HepG2 (cell line): ENCODE measurements around the gene MARK2. TPM values are rescaled to one million over a fixed set of nuclear protein-coding genes. Genes with fewer than 3 reads are reported as not detected.

ENCODE experiments used
- CAMTA2 ChIP-seq: sonication (generic); formaldehyde crosslinking; IDR thresholded peaks from 2 replicates; pipeline ENCODE4 v1.4.0; 2020; ENCODE audit warnings: mild to moderate bottlenecking, missing genetic modification reagents, borderline replicate concordance
- GATAD2A ChIP-seq: IDR thresholded peaks from 2 replicates; pipeline ENCODE4 v1.6.1; 2016
- GLMP ChIP-seq: sonication (generic); formaldehyde crosslinking; IDR thresholded peaks from 2 replicates; pipeline ENCODE4 v1.9.0; 2021; ENCODE audit warnings: missing genetic modification reagents, mild to moderate bottlenecking, borderline replicate concordance
- HBP1 ChIP-seq: IDR thresholded peaks from 2 replicates; pipeline ENCODE4 v1.6.1; 2016; ENCODE audit warnings: low read depth, control low read depth
- HNRNPK ChIP-seq: fragments of 200-400 bp; formaldehyde crosslinking; IDR thresholded peaks from 2 replicates; pipeline ENCODE4 v1.6.1; 2018; ENCODE audit warnings: low read length, low read depth, moderate library complexity, mild to moderate bottlenecking; ENCODE audit not compliant: poor library complexity, severe bottlenecking
- NONO ChIP-seq, 2 experiments: fragments of 450-650 bp in 1 of 2; sonication (generic) in 1 of 2; formaldehyde crosslinking in 1 of 2; IDR thresholded peaks in 1 of 2; conservative IDR thresholded peaks in 1 of 2; 2 replicates each; pipeline versions ENCODE4 v1.6.1 to v1.8.0; 2017 to 2022; ENCODE audit warnings: mild to moderate bottlenecking in 1 of 2, missing genetic modification reagents in 1 of 2, moderate library complexity in 1 of 2
- POLR2G ChIP-seq: fragments of 200-400 bp; formaldehyde crosslinking; IDR thresholded peaks from 2 replicates; pipeline ENCODE4 v1.6.1; 2018; ENCODE audit warnings: mild to moderate bottlenecking, low read depth, low read length, moderate library complexity
- SAP130 ChIP-seq: IDR thresholded peaks from 2 replicates; pipeline ENCODE4 v1.6.1; 2016; ENCODE audit warnings: low read depth
- ZMYM4 ChIP-seq: sonication (generic); formaldehyde crosslinking; IDR thresholded peaks from 2 replicates; pipeline ENCODE4 v1.8.1; 2023; ENCODE audit warnings: mild to moderate bottlenecking, missing genetic modification reagents
- ZNF674 ChIP-seq: sonication (generic); formaldehyde crosslinking; IDR thresholded peaks from 2 replicates; pipeline ENCODE4 v1.5.0; 2020; ENCODE audit warnings: low read depth, mild to moderate bottlenecking, missing genetic modification reagents
- ZNF768 ChIP-seq: sonication (generic); formaldehyde crosslinking; IDR thresholded peaks from 2 replicates; pipeline ENCODE4 v1.4.0; 2020; ENCODE audit warnings: missing genetic modification reagents
- polyA plus RNA-seq, 8 experiments: library from polyadenylated mRNA; depleted of rRNA in 3 of 8; stranded (reverse) in 7 of 8; unstranded in 1 of 8; fragments of >200 nt; fragmentation: Illumina TruSeq in 4 of 8; extraction: Trizol in 4 of 8; gene quantifications; 2 replicates each; pipeline versions ENCODE4 v1.2.1 to v1.2.3, GENCODE V29; 2011 to 2016; ENCODE audit warnings: low read depth in 4 of 8, missing spikeins in 1 of 8, mixed read lengths in 1 of 8; ENCODE audit not compliant: insufficient read depth in 1 of 8
- total RNA-seq, 5 experiments: library from RNA; depleted of rRNA; stranded (reverse); fragments of >200 nt; fragmentation: Illumina TruSeq; extraction: Trizol; gene quantifications; 2 replicates each; pipeline ENCODE4 v1.2.3, GENCODE V29; 2016; ENCODE audit warnings: low read depth in 1 of 5
- TF ChIP-seq, protein P1 (sequence below): sonication (generic); formaldehyde crosslinking; IDR thresholded peaks from one replicate; pipeline ENCODE4 v1.5.1; 2020; ENCODE audit warnings: mild to moderate bottlenecking, missing genetic modification reagents; ENCODE audit errors: not compliant biosample characterization
- TF ChIP-seq, protein P2 (sequence below): sonication (generic); formaldehyde crosslinking; IDR thresholded peaks from 2 replicates; pipeline ENCODE4 v1.5.0; 2020; ENCODE audit warnings: missing genetic modification reagents
- TF ChIP-seq, protein P3 (sequence below): IDR thresholded peaks from 2 replicates; pipeline ENCODE4 v1.6.1; 2018; ENCODE audit warnings: missing genetic modification reagents, mild to moderate bottlenecking, missing compliant biosample characterization

The MARK2 gene
- total and polyA plus RNA-seq, 2 of the 13 experiments (the other 11 are each of a cell fraction or from before 2014, with no cell fraction given), result 13.5 to 13.9 TPM

GRCh38 chr11:63919267-63920125 lies 80.6 kb downstream of the MARK2 start (continued):
- TF ChIP-seq, protein P1, sequence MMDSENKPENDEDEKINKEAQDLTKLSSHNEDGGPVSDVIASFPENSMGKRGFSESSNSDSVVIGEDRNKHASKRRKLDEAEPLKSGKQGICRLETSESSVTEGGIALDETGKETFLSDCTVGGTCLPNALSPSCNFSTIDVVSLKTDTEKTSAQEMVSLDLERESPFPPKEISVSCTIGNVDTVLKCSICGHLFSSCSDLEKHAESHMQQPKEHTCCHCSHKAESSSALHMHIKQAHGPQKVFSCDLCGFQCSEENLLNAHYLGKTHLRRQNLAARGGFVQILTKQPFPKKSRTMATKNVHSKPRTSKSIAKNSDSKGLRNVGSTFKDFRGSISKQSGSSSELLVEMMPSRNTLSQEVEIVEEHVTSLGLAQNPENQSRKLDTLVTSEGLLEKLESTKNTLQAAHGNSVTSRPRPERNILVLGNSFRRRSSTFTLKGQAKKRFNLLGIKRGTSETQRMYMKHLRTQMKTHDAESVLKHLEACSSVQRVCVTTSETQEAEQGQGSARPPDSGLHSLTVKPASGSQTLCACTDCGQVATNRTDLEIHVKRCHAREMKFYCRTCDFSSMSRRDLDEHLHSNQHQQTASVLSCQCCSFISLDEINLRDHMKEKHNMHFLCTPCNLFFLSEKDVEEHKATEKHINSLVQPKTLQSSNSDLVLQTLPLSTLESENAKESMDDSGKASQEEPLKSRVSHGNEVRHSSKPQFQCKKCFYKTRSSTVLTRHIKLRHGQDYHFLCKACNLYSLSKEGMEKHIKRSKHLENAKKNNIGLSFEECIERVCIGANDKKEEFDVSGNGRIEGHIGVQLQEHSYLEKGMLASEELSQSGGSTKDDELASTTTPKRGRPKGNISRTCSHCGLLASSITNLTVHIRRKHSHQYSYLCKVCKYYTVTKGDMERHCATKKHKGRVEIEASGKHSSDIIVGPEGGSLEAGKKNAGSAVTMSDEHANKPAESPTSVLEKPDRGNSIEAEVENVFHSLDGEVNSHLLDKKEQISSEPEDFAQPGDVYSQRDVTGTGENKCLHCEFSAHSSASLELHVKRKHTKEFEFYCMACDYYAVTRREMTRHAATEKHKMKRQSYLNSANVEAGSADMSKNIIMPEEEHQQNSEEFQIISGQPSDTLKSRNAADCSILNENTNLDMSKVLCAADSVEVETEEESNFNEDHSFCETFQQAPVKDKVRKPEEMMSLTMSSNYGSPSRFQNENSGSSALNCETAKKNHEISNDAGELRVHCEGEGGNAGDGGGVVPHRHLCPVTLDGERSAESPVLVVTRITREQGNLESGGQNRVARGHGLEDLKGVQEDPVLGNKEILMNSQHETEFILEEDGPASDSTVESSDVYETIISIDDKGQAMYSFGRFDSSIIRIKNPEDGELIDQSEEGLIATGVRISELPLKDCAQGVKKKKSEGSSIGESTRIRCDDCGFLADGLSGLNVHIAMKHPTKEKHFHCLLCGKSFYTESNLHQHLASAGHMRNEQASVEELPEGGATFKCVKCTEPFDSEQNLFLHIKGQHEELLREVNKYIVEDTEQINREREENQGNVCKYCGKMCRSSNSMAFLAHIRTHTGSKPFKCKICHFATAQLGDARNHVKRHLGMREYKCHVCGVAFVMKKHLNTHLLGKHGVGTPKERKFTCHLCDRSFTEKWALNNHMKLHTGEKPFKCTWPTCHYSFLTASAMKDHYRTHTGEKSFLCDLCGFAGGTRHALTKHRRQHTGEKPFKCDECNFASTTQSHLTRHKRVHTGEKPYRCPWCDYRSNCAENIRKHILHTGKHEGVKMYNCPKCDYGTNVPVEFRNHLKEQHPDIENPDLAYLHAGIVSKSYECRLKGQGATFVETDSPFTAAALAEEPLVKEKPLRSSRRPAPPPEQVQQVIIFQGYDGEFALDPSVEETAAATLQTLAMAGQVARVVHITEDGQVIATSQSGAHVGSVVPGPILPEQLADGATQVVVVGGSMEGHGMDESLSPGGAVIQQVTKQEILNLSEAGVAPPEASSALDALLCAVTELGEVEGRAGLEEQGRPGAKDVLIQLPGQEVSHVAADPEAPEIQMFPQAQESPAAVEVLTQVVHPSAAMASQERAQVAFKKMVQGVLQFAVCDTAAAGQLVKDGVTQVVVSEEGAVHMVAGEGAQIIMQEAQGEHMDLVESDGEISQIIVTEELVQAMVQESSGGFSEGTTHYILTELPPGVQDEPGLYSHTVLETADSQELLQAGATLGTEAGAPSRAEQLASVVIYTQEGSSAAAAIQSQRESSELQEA, result peak; percentile 87
- TF ChIP-seq ZNF768 (peak; percentile 48; the same call in 1 of the 2 replicates), GATAD2A (0 out of 2 replicates have a peak, but pooled peaks have one; percentile 13), ZMYM4 (CRISPR knock-in tag) (peak; percentile 26; the same call in 1 of the 2 replicates), POLR2G (peak; percentile 69), SAP130 (CRISPR knock-in tag) (peak; percentile 82), CAMTA2 (peak; percentile 49; the same call in 1 of the 2 replicates), GLMP (no peak), HBP1 (CRISPR knock-in tag) (0 out of 2 replicates have a peak, but pooled peaks have one; percentile 45), NONO (IDR thresholded peaks at IDR 0.05) (no peak), NONO (CRISPR knock-in tag; conservative IDR thresholded peaks at IDR 0.05) (peak; percentile 52), ZNF674 (CRISPR knock-in tag) (0 out of 2 replicates have a peak, but pooled peaks have one; percentile 64), HNRNPK (peak; percentile 80)
- TF ChIP-seq, protein P2, sequence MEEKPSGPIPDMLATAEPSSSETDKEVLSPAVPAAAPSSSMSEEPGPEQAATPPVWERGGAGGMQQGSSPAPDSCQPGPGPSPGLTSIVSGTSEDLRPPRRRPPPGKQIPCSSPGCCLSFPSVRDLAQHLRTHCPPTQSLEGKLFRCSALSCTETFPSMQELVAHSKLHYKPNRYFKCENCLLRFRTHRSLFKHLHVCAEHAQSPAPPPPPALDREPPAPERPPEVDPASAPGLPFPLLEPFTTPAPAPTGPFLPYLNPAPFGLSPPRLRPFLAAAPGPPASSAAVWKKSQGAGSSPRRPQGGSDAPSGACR (CRISPR knock-in tag), result 0 out of 2 replicates have a peak, but pooled peaks have one; percentile 33
- TF ChIP-seq, protein P3, sequence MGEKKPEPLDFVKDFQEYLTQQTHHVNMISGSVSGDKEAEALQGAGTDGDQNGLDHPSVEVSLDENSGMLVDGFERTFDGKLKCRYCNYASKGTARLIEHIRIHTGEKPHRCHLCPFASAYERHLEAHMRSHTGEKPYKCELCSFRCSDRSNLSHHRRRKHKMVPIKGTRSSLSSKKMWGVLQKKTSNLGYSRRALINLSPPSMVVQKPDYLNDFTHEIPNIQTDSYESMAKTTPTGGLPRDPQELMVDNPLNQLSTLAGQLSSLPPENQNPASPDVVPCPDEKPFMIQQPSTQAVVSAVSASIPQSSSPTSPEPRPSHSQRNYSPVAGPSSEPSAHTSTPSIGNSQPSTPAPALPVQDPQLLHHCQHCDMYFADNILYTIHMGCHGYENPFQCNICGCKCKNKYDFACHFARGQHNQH (CRISPR knock-in tag), result peak; percentile 27; the same call in 1 of the 2 replicates
